DND-41 (cell line): ENCODE data around the gene DCTN1.

Source experiments
- CTCF ChIP-seq: IDR thresholded peaks from 2 replicates; pipeline ENCODE4 v1.5.1; 2012; ENCODE audit warnings: borderline replicate concordance, low read length, moderate library complexity, mild to moderate bottlenecking; ENCODE audit not compliant: poor library complexity, severe bottlenecking; ENCODE audit errors: extremely low read depth
- EZH2 ChIP-seq: IDR thresholded peaks from 3 replicates; pipeline ENCODE4 v1.6.1; 2012; ENCODE audit warnings: borderline replicate concordance, low read depth, mild to moderate bottlenecking, moderate library complexity, low read length, inconsistent platforms; ENCODE audit not compliant: severe bottlenecking

- TF ChIP-seq EZH2, result no peak
- TF ChIP-seq CTCF, result no peak
Measured at GRCh38 chr2:74396149-74396548, 16.0 kb upstream of the DCTN1 start.
